Spleen (tissue), 11 donors: ENCODE measurements around the gene C5AR1. TPM values are rescaled to one million over a fixed set of nuclear protein-coding genes. Genes with fewer than 3 reads are reported as not detected.
A peak's percentile ranks its signal among the peaks of the same experiment; 100 is the strongest.

Experiments used
- DNase-seq: peaks from one replicate; pipeline ENCODE4 v3.0.0-alpha.2; 2020
- H3K27ac ChIP-seq, 8 donors: fragments of 200-600 bp; sonication (generic) in 7 of 8; 1 replicate in 4 of 8; 2 replicates in 4 of 8; pipeline versions ENCODE4 v1.5.0 to v1.8.0; 2016 to 2021; ENCODE audit warnings: inconsistent platforms in 4 of 8, mild to moderate bottlenecking in 4 of 8, moderate library complexity in 1 of 8
- H3K27me3 ChIP-seq, 7 donors: fragments of 200-600 bp; sonication (generic) in 6 of 7; replicated peaks in 1 of 7; 1 replicate in 4 of 7; 2 replicates in 3 of 7; pipeline versions ENCODE4 v1.5.0 to v1.8.0; 2016 to 2021; ENCODE audit warnings: inconsistent platforms in 3 of 7, mild to moderate bottlenecking in 1 of 7
- H3K36me3 ChIP-seq, 6 donors: fragments of 200-600 bp; sonication (generic) in 5 of 6; 1 replicate in 4 of 6; 2 replicates in 2 of 6; pipeline versions ENCODE4 v1.5.0 to v1.8.0; 2016 to 2021; ENCODE audit warnings: inconsistent platforms in 2 of 6
- H3K4me1 ChIP-seq, 6 donors: fragments of 200-600 bp; sonication (generic) in 5 of 6; 1 replicate in 3 of 6; 2 replicates in 3 of 6; pipeline versions ENCODE4 v1.5.0 to v1.8.0; 2016 to 2021; ENCODE audit warnings: inconsistent platforms in 3 of 6
- H3K4me3 ChIP-seq, 8 donors: fragments of 200-600 bp; sonication (generic) in 7 of 8; 1 replicate in 4 of 8; 2 replicates in 4 of 8; pipeline versions ENCODE4 v1.5.0 to v1.8.0; 2016 to 2021; ENCODE audit warnings: inconsistent platforms in 4 of 8, mild to moderate bottlenecking in 4 of 8, moderate library complexity in 2 of 8
- H3K9me3 ChIP-seq, 8 donors: fragments of 200-600 bp; sonication (generic) in 7 of 8; 1 replicate in 4 of 8; 2 replicates in 4 of 8; pipeline versions ENCODE4 v1.5.0 to v1.8.0; 2016 to 2021; ENCODE audit warnings: inconsistent platforms in 4 of 8
- CTCF ChIP-seq, 11 experiments: fragments of 200-600 bp in 7 of 11; fragments of 450-650 bp in 4 of 11; sonication (generic) in 4 of 11; IDR thresholded peaks in 8 of 11; conservative IDR thresholded peaks in 3 of 11; 1 replicate in 7 of 11; 2 replicates in 4 of 11; pipeline versions ENCODE4 v1.4.0 to v1.8.0; 2016 to 2021; ENCODE audit warnings: antibody characterized with exemption in 11 of 11, inconsistent platforms in 4 of 11, mild to moderate bottlenecking in 1 of 11
- POLR2A ChIP-seq, 3 donors: fragments of 450-650 bp; IDR thresholded peaks; one replicate each; pipeline ENCODE4 v1.5.1; 2017; ENCODE audit warnings: antibody characterized with exemption in 3 of 3, mild to moderate bottlenecking in 1 of 3
- POLR2AphosphoS5 ChIP-seq, 3 donors: sonication (generic); formaldehyde crosslinking; IDR thresholded peaks; one replicate each; pipeline ENCODE4 v1.5.1; 2017; ENCODE audit warnings: antibody characterized with exemption in 3 of 3
- whole genome bisulfite sequencing, 5 donors: extraction: QIAGEN DNeasy Blood & Tissue Kit in 3 of 5; methylation state at CpG; one replicate each; pipeline versions ENCODE4 v1.1.5 to v1.1.7; 2013 to 2018; 5-methylcytosine and 5-hydroxymethylcytosine counted together
- intact Hi-C: fragments of 100-400 bp; cut with DNase I; formaldehyde crosslinking; loops from one replicate; pipeline ENCODE4 v1.15.0; 2023; ENCODE audit warnings: low total_unique reads
- polyA plus RNA-seq, 3 donors: library from polyadenylated mRNA; stranded (reverse); fragments of 200-250 nt; gene quantifications; one replicate each; pipeline ENCODE4 v1.2.1, GENCODE V29; 2013
- total RNA-seq, 7 donors: library from RNA; depleted of rRNA in 3 of 7; stranded (reverse); fragments of >200 nt in 3 of 7; fragmentation: NEBNext Ultra II Directional in 4 of 7; extraction: Animal tissue kit (Norgen Biotek cat#: 25700) in 4 of 7; gene quantifications; one replicate each; pipeline versions ENCODE4 v1.1.0 to v1.2.1, GENCODE V29; 2016 to 2021
- donor health status: healthy with polysubstance abuse.
- donor health status: DM: no; HTN: no; CAD: no; lungs with moderate emphysema.
- donor health status: DM: no; HTN: no; CAD: no.
- donor health status: Bipolar disorder and iron deficiency.
- donor health status: healthy.
- donor health status: DM: no; HTN: no; CAD: no.
- donor health status: DM: yes; HTN: yes; CAD: no.

Gene C5AR1
- total and polyA plus RNA-seq, 10 donors, result 4.0 to 124 (median 48.3) TPM

DNA sequence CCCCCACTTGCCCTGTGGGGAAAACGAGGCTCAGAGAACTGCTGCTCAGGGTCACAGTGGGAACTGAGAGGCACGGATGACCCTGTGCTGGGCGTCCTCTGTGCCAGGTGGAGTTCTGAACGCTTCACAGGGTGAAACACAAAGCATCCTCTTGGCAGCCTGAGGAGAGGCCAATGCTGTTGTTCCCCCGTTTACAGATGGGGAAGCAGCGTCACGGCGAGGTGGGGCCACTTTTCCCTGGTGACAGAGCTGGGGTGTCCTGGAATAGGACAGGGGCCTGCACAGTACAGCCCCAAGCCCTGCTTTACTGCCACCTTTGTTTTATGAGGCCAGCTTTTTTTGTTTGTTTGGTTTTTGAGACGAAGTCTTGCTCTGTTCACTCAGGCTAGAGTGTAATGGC lies 61.6 kb downstream of the C5AR1 start:
- intact Hi-C loops, result no loop called here
- Histone ChIP-seq H3K4me1 (peaks cover 0 to 32% (median 10%) of the 10 kb centered on the region in 6 donors), H3K9me3 (no peaks in the 10 kb centered on the region), H3K27ac (peak overlapping the region in 6 of 8 donors; percentile 72 to 92 (median 84)), H3K36me3 (peaks cover 0 to 100% (median 88%) of the 10 kb centered on the region in 6 donors), H3K4me3 (peak overlapping the region in 1 of 8 donors; percentile 54), H3K27me3 (no peaks in the 10 kb centered on the region)
- TF ChIP-seq CTCF (IDR thresholded peaks at IDR 0.05 in 8 of 11, conservative IDR thresholded peaks at IDR 0.05 in 3 of 11), result no peak
- no peak for TF ChIP-seq POLR2A (IDR thresholded peaks at IDR 0.05)
- TF ChIP-seq POLR2AphosphoS5 (IDR thresholded peaks at IDR 0.05), result no peak
- DNase-seq, result peak; percentile 74
- WGBS, 5 donors, result 81 to 92% (median 85%) methylated on average over 9 of the region's 9 CpGs

Other genes with a start within 250 kb of the C5AR1 start
- gene ZC3H4, start 196.1 kb upstream of the C5AR1 start, total RNA-seq, result 10 to 100 TPM; 26.8 to 68.7 (median 44.1) TPM
- gene ZC3H4, start 196.1 kb upstream of the C5AR1 start, polyA plus RNA-seq, result 10 to 100 TPM in 1 of 3 donors, 1 to 10 TPM in 2; 6.0 to 14.2 (median 7.5) TPM
- 10 to 100 TPM; 42.7 to 72.4 (median 59.5) TPM for gene SAE1, start 179.0 kb upstream of the C5AR1 start, total RNA-seq
- gene SAE1, start 179.0 kb upstream of the C5AR1 start, polyA plus RNA-seq, result 10 to 100 TPM; 28.1 to 53.3 (median 43.9) TPM
- 10 to 100 TPM in 6 of 7 donors, 1 to 10 TPM in 1; 6.3 to 17.0 (median 11.3) TPM for gene BBC3, start 78.7 kb upstream of the C5AR1 start, total RNA-seq
- gene BBC3, start 78.7 kb upstream of the C5AR1 start, polyA plus RNA-seq, result 10 to 100 TPM in 1 of 3 donors, 1 to 10 TPM in 2; 7.1 to 12.6 (median 9.5) TPM
- gene CCDC9, start 53.3 kb upstream of the C5AR1 start, total RNA-seq, result 10 to 100 TPM; 13.0 to 43.0 (median 32.6) TPM
- gene CCDC9, start 53.3 kb upstream of the C5AR1 start, polyA plus RNA-seq, result 10 to 100 TPM; 11.0 to 38.7 (median 15.9) TPM
- gene INAFM1, start 35.0 kb upstream of the C5AR1 start, total RNA-seq, result 10 to 100 TPM in 4 of 7 donors, 1 to 10 TPM in 3; 3.9 to 19.8 (median 13.8) TPM
- gene INAFM1, start 35.0 kb upstream of the C5AR1 start, polyA plus RNA-seq, result 10 to 100 TPM in 2 of 3 donors, 1 to 10 TPM in 1; 8.1 to 12.9 (median 11.3) TPM
- 10 to 100 TPM; 24.7 to 55.7 (median 28.3) TPM for gene C5AR2, start 22.3 kb downstream of the C5AR1 start, total RNA-seq
- gene C5AR2, start 22.3 kb downstream of the C5AR1 start, polyA plus RNA-seq, result 1 to 10 TPM; 1.3 to 2.7 (median 1.5) TPM
- 10 to 100 TPM; 19.5 to 34.8 (median 27.0) TPM for gene DHX34, start 39.5 kb downstream of the C5AR1 start, total RNA-seq
- gene DHX34, start 39.5 kb downstream of the C5AR1 start, polyA plus RNA-seq, result 10 to 100 TPM in 2 of 3 donors, 1 to 10 TPM in 1; 8.4 to 18.5 (median 13.1) TPM
- 10 to 100 TPM in 1 of 7 donors, 1 to 10 TPM in 6; 4.3 to 10.4 (median 8.1) TPM for gene MEIS3, start 109.7 kb downstream of the C5AR1 start, total RNA-seq
- gene MEIS3, start 109.7 kb downstream of the C5AR1 start, polyA plus RNA-seq, result 1 to 10 TPM; 5.0 to 6.7 (median 6.2) TPM
- not detected for gene SLC8A2, start 162.0 kb downstream of the C5AR1 start, total RNA-seq
- under 1 TPM in 2 of 3 donors, not detected in 1; 0.02 to 0.19 TPM for gene SLC8A2, start 162.0 kb downstream of the C5AR1 start, polyA plus RNA-seq
- gene KPTN, start 174.4 kb downstream of the C5AR1 start, total RNA-seq, result 10 to 100 TPM in 2 of 7 donors, 1 to 10 TPM in 5; 3.9 to 12.4 (median 7.4) TPM
- 10 to 100 TPM; 15.0 to 36.3 (median 25.7) TPM for gene KPTN, start 174.4 kb downstream of the C5AR1 start, polyA plus RNA-seq
- gene NAPA, start 205.2 kb downstream of the C5AR1 start, total RNA-seq, result 100 to 1,000 TPM in 3 of 7 donors, 10 to 100 TPM in 4; 85.8 to 171 (median 98.1) TPM
- 10 to 100 TPM; 51.3 to 64.1 (median 56.6) TPM for gene NAPA, start 205.2 kb downstream of the C5AR1 start, polyA plus RNA-seq